Keratinocyte (primary cell): ENCODE results near the gene TNFAIP6. TPM values are rescaled to one million over a fixed set of nuclear protein-coding genes. Genes with fewer than 3 reads are reported as not detected.

Source experiments
- DNase-seq: peaks from one replicate; pipeline ENCODE4 v3.0.0-alpha.2; 2011; ENCODE audit warnings: low read depth, missing footprints, low spot score
- FAIRE-seq: peaks from 2 replicates; lab custom pipeline; 2011; peaks lifted over from hg19 to GRCh38; lab: Jason Lieb, UNC
- H2AFZ ChIP-seq: 2 replicates; pipeline ENCODE4 v1.6.0; 2012; ENCODE audit warnings: low read length, control low read depth, inconsistent platforms; ENCODE audit not compliant: control insufficient read depth
- H3K27ac ChIP-seq: 2 replicates; pipeline ENCODE4 v1.5.1; 2011; ENCODE audit warnings: low read length; ENCODE audit not compliant: control insufficient read depth, insufficient read depth
- H3K27me3 ChIP-seq: 3 replicates; pipeline ENCODE4 v1.6.0; 2011; ENCODE audit warnings: low read length; ENCODE audit not compliant: control insufficient read depth, insufficient read depth; ENCODE audit errors: extremely low read depth
- H3K36me3 ChIP-seq, 2 experiments: 2 replicates in 1 of 2; 3 replicates in 1 of 2; pipeline ENCODE4 v1.5.1; 2011; ENCODE audit warnings: low read length in 2 of 2, mild to moderate bottlenecking in 1 of 2; ENCODE audit not compliant: control insufficient read depth in 2 of 2, insufficient read depth in 2 of 2; ENCODE audit errors: extremely low read depth in 1 of 2
- H3K4me1 ChIP-seq: 3 replicates; pipeline ENCODE4 v1.5.1; 2011; ENCODE audit warnings: low read length; ENCODE audit not compliant: control insufficient read depth, insufficient read depth; ENCODE audit errors: extremely low read depth
- H3K4me2 ChIP-seq: 3 replicates; pipeline ENCODE4 v1.6.0; 2011; ENCODE audit warnings: low read depth, low read length; ENCODE audit not compliant: control insufficient read depth, insufficient read depth; ENCODE audit errors: extremely low read depth
- H3K4me3 ChIP-seq, 3 experiments: fragments of 200-600 bp in 1 of 3; sonication (generic) in 1 of 3; 2 replicates in 2 of 3; 3 replicates in 1 of 3; pipeline ENCODE4 v1.5.1; 2011 to 2016; ENCODE audit warnings: low read length in 3 of 3, mild to moderate bottlenecking in 3 of 3, control low read depth in 2 of 3, inconsistent platforms in 1 of 3, low read depth in 1 of 3, mixed read lengths in 1 of 3, mixed run types in 1 of 3, moderate library complexity in 1 of 3; ENCODE audit not compliant: control insufficient read depth in 2 of 3, insufficient read depth in 2 of 3; ENCODE audit errors: extremely low read depth in 1 of 3
- H3K79me2 ChIP-seq: 2 replicates; pipeline ENCODE4 v1.6.0; 2012; ENCODE audit warnings: low read length; ENCODE audit not compliant: control insufficient read depth, insufficient read depth
- H3K9ac ChIP-seq: 3 replicates; pipeline ENCODE4 v1.6.0; 2011; ENCODE audit warnings: low read length; ENCODE audit not compliant: control insufficient read depth, insufficient read depth; ENCODE audit errors: extremely low read depth
- H3K9me1 ChIP-seq: 3 replicates; pipeline ENCODE4 v1.6.0; 2011; ENCODE audit warnings: low read length; ENCODE audit not compliant: control insufficient read depth, insufficient read depth; ENCODE audit errors: extremely low read depth
- H3K9me3 ChIP-seq: 2 replicates; pipeline ENCODE4 v1.5.1; 2012; ENCODE audit warnings: low read depth, low read length; ENCODE audit not compliant: control insufficient read depth
- H4K20me1 ChIP-seq: 3 replicates; pipeline ENCODE4 v1.6.0; 2011; ENCODE audit warnings: low read length; ENCODE audit not compliant: control insufficient read depth, insufficient read depth; ENCODE audit errors: extremely low read depth
- CTCF ChIP-seq, 3 experiments: IDR thresholded peaks in 1 of 3; conservative IDR thresholded peaks in 1 of 3; optimal IDR thresholded peaks in 1 of 3; 2 replicates in 2 of 3; 3 replicates in 1 of 3; pipeline versions ENCODE3 to v1.5.1; 2011; ENCODE audit warnings: low read length in 3 of 3, mild to moderate bottlenecking in 3 of 3, moderate library complexity in 2 of 3, control low read depth in 1 of 3, inconsistent platforms in 1 of 3; ENCODE audit not compliant: insufficient read depth in 2 of 3; ENCODE audit errors: extremely low read depth in 1 of 3
- EZH2 ChIP-seq: IDR thresholded peaks from one replicate; pipeline ENCODE4 v1.6.1; 2012; ENCODE audit warnings: inconsistent platforms, mild to moderate bottlenecking, low read length, moderate library complexity
- dilution Hi-C: fragments of 300-500 bp; cut with MboI; formaldehyde crosslinking; loops from one replicate; pipeline ENCODE4 v1.7.0; 2020; ENCODE audit warnings: low sequenced_read_pairs; ENCODE audit not compliant: extremely low pct_ligation_motif_present
- polyA plus RNA-seq, 5 experiments: library from polyadenylated mRNA; depleted of rRNA in 3 of 5; stranded (reverse) in 3 of 5; stranded (forward) in 1 of 5; unstranded in 1 of 5; fragments of >200 nt; gene quantifications; 1 replicate in 1 of 5; 2 replicates in 3 of 5; 3 replicates in 1 of 5; pipeline versions ENCODE4 v1.2.1 to v1.2.3, GENCODE V29; 2011 to 2012; ENCODE audit warnings: missing spikeins in 2 of 5, low read depth in 1 of 5, low replicate concordance in 1 of 5

The TNFAIP6 gene
- polyA plus RNA-seq, 1 donor (not counting 4 experiments of a cell fraction or from before 2014, with no cell fraction given): 0.21 TPM

GRCh38 chr2:151315381-151315903 lies 42.0 kb upstream of the TNFAIP6 start:
- TF ChIP-seq EZH2 (no peak), CTCF (optimal IDR thresholded peaks at IDR 0.05 in 1 of 3, IDR thresholded peaks at IDR 0.05 in 1 of 3, conservative IDR thresholded peaks at IDR 0.05 in 1 of 3; ENCODE audit: extremely low read depth in 1 of 3, insufficient read depth in 2 of 3, low read length in 3 of 3) (no peak)
- DNase-seq: no peak
- Histone ChIP-seq H3K4me3 (no peak overlapping the region), H2AFZ (peak overlapping the region; percentile 23), H3K9me1 (no peaks in the 10 kb centered on the region), H3K4me1 (no peaks in the 10 kb centered on the region), H3K9ac (no peak overlapping the region), H3K27ac (no peak overlapping the region), H3K4me2 (no peak overlapping the region), H3K36me3 (no peaks in the 10 kb centered on the region), H4K20me1 (no peaks in the 10 kb centered on the region), H3K79me2 (no peaks in the 10 kb centered on the region), H3K9me3 (no peaks in the 10 kb centered on the region), H3K27me3 (no peaks in the 10 kb centered on the region)
- no peak for FAIRE-seq
- dilution Hi-C loops: no loop called here

- no peaks in the 10 kb centered on the region for H3K4me1 ChIP-seq
- H3K27me3 ChIP-seq: no peaks in the 10 kb centered on the region
- no peak for TF ChIP-seq EZH2
- no peak for TF ChIP-seq CTCF (optimal IDR thresholded peaks at IDR 0.05 in 1 of 3, IDR thresholded peaks at IDR 0.05 in 1 of 3, conservative IDR thresholded peaks at IDR 0.05 in 1 of 3; ENCODE audit: extremely low read depth in 1 of 3, insufficient read depth in 2 of 3, low read length in 3 of 3)
These were observed 31.8 kb upstream of the TNFAIP6 start for GRCh38 chr2:151325581-151326095.

More at GRCh38 chr2:151325581-151326095, 31.8 kb upstream of the TNFAIP6 start:
- no peaks in the 10 kb centered on the region for H3K9me1 ChIP-seq
- H2AFZ ChIP-seq: no peak overlapping the region
- H4K20me1 ChIP-seq: no peaks in the 10 kb centered on the region
- no peak overlapping the region for H3K9ac ChIP-seq
- FAIRE-seq (no peak), DNase-seq (no peak)
- H3K79me2 ChIP-seq: no peaks in the 10 kb centered on the region
- dilution Hi-C loops: no loop called here
- H3K27ac ChIP-seq: no peak overlapping the region
- H3K4me2 ChIP-seq: no peak overlapping the region
- no peak overlapping the region for H3K4me3 ChIP-seq
- H3K36me3 ChIP-seq: no peaks in the 10 kb centered on the region
- no peaks in the 10 kb centered on the region for H3K9me3 ChIP-seq
